Measurements from ENCODE around the gene MTFP1.
"Not testable (repeated sequence)": the region's sequence is repeated elsewhere in the genome, so short reads cannot be mapped to it uniquely, and the experiment has no call there.

MTFP1 gene

DNA sequence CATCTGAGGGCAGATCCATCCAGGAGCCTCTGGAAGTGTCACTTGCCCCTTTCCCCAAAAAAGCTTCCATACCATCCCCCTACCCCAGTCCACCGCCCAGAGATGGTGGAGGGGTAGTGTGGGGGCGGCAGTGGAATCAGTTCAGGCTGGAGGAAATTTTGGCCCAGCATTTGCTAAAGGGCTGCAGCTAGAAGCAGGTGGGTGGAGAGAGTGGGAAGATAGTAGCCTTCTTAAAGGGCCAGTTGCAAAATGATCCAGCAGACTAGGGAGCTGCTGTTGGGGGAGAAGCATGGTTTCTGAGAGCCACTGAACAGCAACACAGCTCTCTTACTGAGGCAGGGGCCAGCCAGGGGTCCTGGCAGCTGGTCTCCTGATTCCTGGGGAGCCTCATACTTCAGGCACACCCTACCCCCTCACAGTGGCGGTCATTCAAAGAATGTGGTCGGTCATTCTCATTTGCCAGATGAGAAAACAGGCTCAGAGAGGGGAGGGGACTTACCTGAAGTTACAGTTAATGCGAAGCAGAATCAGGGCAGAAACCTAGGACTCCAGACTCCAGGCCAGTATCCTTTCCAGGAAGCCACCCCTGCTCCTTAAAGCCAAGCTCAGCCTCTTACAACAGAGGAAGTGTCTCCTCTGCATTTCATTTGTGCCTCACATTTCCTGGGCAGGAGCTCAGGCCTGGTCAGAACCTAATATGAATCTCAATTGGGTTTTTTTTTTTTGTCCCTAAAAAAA is 23.4 kb upstream of the MTFP1 start:
- DNase-seq: no peak

DNA sequence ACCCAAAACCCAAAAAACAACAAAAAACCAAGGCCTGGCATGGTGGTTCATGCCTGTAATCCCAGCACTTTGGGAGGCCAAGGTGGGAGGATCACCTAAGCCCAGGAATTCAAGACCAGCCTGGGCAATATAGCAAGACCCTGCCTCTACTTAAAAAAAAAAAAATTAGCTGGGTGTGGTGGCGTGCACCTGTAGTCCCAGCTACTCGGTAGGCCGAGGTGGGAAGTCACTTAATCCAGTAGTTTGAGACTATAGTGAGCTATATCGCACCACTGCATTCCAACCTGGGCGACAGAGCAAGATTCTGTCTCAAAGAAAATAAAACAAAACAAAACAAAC is 22.8 kb upstream of the MTFP1 start:
- DNase-seq: not testable (repeated sequence)

DNA sequence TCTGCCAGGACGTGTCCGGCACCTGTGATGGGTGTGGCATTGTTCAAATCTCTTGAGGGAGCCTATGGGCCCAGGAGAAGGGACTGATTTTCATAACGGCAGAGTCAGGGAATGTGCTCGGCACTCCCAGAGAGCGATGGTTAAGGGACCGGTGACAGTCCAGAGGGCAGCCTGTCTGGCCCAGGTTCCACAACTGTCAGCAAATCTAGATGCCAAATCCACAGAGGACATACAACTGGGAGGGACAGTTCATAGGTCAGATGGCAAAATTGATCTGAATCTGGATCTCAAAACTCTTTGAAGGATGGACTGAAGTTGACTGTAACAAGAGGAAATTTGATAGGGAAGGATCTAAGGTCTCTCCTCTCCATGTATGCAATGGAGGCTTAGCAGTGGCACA is 21.3 kb upstream of the MTFP1 start:
- DNase-seq: no peak

DNA sequence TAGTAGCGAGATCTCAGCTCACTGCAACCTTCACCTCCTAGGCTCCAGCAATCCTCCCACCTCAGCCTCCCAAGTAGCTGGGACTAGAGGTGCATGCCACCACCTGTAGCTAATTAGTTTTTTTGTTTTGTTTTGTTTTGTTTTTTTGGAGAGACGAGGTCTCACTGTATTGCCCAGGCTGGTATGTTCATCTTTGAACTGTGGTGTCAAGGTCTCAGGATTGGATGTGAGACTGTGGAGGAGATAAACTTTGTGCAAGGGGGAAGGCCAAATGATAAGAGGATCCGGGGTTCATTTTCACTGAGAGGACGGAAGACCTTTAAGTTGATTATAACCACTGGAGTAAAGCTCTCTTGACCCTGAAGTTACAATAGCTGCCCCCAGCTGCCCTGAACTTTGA is 19.8 kb upstream of the MTFP1 start:
- DNase-seq: no peak

DNA sequence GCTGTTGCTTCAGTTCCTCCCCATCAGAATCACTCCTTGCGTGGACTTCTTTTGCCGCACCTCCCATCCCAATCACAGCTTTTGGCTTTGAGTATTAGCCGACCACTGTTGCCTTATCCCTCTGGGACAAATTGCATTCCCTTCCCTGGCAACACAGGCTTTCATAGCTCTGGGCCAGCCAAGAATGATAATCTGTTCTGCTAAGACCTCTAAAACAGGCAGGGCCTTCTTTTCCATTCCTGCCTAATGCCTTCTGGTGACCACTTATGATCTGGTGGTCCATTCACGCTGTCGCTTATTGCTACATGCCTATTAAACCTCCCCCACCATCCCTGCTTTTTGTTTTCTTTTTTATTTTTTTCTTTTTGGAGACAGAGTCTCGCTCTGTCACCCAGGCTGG is 19.2 kb upstream of the MTFP1 start:
- DNase-seq: no peak

DNA sequence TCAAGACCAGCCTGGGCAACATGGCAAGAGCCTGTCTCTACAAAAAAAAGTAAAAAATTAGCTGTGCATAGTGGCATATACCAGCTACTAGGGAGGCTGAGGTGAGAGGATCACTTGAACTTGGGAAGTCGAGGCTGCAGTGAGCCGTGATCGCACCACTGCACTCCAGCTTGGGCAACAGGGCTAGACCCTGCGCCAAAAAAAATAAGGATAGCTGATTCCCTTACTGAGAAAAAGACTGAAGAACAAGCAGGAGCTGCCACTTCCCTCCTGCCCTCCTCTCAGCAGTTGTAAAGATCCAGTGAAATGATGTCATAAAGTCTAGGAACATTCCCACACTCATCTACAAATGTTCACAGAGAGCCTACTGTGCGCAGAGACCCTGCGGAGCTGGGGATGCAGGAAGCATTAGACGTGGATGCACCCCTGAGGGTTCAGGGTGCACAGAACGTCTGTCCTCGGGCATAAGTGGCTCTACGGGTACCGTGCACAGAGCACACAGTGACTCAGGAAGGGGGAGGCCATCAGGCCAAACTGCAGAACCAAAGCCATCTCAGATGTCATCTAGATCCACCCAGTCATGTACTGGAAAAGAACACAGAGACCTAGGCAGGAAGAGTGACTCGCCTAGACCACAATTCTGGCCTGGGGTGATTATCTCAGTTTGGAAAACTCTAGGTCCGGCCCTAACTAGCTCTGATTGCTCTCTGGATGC is 17.0 kb upstream of the MTFP1 start:
- DNase-seq: no peak

DNA sequence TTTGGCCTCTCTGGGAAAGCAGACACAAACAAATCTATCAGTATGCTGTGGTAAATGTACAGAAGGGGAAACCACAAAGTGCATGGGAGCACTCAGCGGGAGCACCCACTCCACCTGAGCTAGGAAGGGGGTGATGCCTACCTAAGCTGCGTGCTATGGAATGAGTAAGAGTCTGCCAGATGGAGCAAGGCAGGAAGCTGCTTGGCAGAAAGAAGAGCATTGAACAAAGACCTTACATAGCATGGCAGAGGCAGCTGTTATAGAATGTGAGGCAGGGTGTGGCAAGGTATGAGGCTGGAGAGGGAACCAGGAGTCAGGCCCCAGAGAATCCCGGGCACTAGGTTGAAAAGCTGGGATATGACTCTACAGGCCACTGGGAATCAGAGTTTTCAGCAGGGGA is 13.8 kb upstream of the MTFP1 start:
- no peak for DNase-seq

DNA sequence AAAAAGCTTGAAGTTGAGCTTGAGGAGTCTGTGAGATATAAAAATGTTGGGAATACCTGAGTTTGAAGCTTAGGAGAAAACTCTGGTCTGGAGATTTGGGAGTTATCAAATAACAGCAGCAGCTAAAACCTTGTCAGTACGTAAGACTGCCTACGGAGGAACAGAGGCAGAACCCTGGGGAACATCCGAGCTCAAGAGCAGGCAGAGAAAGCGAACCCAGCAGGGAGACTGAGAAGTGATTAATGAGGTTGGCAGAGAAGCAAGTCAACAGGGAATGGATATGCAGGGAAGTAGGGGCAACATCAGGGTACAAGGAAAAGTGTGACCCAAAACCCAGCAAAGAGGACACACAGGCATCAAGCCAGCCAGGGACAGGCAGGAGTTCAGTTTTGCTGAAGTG is 12.6 kb upstream of the MTFP1 start:
- DNase-seq: no peak

DNA sequence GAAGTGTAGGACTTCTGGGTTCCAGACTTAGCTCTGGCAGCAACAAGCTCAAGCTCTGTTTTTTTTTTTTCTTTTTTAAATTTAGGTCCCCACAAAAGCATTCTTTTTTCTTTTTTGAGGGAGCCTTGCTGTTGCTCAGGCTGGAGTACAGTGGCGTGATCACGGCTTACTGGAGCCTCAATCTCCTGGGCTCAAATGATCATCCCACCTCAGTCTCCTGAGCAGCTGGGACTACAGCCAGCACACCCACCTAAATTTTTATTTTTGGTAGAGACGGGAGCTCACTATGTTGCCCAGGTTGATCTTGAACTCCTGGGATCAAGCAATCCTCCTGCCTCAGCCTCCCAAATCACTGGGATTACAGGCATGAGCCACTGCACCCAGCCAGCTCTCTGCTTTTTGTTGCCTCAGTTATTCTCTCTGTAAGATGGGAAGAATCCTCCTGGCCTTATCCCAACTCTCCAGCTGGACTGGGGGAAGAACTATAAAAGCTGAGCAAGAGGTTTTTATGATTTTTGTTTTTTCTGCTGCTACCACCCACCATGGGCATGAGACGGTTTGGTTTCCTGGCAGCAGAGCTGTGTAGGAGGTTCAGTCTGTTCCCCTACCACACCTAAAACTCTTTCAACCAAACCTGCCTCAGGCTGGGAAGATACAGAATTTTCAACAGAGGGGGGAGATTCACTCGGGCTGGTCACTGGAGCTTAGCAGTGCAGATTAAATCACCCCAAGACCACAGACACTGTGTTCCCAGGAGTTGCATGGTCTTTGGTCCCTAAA is 11.6 kb upstream of the MTFP1 start:
- no peak for DNase-seq

DNA sequence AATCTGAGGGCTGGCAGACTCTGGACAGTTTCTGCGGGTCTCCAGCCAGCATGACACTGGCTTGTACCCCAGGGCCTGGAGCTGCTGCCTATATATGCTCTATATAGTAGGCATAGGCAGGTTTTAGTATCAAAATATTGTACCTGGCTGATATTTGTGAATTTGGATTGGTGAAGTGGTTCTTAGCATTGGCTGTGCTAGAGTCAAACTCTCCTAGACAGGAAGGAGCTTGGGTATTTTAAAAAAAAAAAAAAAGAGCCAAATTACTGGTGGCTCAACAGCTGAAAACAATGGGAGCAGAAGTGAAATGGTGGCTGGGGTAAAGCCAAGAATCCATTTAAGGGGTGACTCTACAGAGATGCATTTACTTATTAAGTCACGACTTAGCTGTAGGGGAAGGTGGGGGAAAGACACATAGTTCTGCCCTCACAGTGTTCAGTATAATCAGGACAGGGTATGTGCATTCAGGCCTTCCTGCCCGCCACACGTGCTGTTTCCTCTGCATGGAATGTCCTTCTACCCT is 11.0 kb upstream of the MTFP1 start:
- DNase-seq: no peak

DNA sequence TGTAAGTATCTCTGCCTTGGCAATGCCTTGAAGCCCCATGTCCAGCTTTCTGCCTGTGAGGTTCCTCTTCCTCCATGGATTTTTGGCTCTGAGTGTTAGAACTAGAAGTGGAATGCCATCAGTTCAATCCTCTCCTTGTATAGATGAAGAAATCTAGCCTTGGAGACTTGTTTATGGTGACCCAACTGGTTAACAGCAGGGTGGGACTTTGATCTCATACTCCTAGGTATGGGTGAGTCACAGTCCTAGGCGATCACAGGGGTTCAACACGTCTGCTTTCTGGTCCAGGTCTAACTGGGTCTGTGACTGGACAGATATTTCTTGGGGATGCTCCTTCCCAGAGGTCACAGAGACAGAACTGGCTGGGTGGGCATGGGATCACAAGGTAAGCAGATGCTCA is 9.2 kb upstream of the MTFP1 start:
- no peak for DNase-seq

DNA sequence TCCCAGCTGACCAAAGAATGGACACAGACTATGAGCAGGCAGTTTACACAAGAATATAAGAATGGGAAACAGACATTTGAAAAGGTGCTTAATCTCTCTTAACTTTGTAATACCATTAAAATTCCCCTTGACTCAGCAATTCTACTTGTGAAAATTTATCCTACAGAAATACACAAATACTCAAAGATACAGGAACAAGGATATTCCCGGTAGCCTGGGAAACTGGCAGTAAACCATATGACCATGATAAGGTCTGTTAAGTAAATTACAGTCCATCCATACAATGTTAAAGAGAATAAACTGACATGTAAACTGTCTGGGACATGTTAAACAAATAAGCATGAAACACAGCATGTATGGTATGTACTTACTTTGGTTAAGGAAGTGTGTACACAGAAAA is 8.7 kb upstream of the MTFP1 start:
- no peak for DNase-seq

DNA sequence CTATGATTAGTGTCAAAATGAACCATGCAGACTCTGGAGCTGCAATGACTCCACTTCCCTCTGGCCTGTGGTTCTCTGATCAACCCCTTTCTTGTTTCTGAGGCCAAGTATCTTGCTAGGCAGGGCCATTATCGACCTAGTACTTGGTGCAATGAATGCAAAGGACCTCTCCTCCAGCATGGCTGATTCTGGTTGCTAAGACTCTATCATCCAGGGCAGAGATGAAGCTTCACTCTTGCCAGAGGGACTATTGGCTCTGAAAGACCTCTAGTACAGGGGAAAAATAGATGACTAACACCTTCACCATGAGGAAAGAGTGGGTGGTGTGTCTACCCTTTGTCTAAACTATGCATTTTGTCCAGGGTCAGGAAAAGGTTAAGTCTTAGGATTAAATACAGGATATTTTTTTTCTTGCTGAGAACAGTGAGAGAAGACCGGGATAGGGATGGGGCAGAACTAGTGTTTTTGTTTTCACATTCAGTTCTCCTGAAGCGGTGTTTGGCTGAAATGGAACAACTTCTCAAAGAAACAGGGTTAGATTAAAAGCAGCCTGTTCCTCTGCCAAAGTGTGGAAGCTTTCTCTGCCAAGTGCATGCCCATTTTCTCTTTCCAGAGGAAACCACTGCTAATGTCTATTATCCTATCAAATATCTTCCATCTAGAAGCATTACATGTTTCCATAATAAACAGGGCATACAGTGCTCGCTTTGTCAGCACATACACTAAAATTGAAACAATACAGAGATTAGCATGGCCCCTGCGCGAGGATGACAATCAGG is 5.0 kb upstream of the MTFP1 start:
- DNase-seq: no peak

DNA sequence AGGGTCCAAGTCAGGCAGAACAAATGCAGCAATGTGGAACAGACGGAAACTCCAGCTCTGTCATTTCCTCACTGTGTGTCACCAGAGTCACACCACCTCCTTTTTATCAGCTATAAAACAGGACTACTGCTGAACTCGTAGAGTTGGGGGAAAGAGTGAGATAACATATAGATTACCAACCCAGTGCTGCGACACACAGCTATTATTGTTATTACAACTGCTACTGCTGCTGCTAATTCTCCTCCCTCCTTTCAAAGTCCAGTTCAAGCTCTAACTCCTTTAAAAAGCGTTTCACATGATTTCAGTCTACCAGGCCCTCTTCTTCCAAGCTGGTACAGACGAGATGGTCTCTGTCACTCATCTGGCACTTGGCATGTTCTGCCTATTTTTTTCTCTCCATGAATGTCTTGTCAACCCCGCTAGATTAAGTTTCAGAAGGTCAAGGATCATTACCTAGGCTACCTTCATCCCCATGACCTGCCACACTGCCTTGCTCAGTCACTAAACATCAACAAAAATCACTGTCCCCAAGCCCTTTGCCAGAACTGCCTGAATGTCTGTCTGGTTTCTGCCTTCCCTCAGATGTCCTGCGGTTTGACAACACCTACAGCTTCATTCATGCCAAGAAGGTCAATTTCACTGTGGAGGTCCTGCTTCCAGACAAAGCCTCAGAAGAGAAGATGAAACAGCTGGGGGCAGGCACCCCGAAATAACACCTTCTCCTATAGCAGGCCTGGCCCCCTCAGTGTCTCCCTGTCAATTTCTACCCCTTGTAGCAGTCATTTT is 3.7 kb upstream of the MTFP1 start:
- no peak for DNase-seq

DNA sequence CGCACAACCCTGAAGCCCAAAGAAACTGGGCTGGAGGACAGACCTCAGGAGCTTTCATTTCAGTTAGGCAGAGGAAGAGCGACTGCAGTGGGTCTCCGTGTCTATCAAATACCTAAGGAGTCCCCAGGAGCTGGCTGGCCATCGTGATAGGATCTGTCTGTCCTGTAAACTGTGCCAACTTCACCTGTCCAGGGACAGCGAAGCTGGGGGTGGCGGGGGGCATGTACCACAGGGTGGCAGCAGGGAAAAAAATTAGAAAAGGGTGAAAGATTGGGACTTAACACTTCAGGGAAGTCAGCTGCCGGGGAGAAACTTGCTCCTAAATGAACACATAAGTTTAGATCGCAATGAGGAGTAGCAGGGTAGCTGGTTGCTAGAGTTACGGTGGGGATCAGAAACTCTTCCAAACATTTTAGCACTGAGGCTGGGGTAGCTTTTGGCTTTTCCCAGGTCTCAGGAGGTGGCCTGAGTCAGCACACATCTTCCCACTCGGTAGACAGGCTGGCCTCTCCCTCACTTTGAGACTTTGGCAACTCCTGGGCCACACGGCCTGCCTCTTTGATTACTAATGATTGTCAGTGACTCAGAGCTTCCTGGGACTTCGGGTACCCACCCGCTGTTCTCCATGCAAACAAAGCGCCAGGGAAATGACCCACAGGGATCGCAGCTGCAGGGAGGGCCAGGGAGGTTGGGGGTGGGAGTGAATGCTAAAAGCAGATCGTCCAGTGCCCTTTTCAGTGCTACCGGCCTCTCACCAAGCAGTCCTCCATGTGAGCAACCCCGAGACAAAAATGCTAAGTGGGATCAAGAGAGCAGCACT is 2.9 kb upstream of the MTFP1 start:
- no peak for DNase-seq

DNA sequence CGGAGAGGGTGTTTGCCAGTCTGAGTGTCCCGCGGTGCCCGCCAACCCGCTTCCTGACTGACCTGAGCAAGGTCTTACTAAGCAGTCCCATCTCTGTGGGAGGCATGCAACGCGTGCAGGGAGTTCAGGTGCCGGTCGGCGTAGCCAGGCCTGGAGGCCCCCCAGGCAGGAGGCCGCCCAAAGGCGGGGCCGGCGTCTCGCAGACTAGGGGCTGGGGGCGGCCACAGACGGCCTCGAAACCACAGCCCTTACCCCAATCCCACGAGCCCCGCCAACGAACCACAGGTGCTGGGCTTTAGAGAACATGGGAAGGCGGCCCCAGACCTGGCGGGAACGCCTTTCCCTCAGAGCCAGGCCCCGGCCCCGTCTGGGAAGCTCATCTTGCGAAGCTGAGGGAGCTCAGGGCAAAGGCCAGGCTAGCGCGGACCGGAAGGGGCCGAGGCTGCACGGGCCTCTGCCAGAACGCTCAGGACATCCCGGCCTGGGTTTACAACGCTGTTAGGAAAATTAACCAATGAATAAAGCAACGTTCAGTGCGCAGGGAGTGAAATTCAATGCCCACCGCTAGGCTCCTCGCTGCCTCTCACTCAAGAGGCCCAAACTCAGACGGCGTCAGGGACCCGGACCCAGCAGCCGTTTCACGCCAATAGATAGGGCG is 2.1 kb upstream of the MTFP1 start:
- DNase-seq: no peak

DNA sequence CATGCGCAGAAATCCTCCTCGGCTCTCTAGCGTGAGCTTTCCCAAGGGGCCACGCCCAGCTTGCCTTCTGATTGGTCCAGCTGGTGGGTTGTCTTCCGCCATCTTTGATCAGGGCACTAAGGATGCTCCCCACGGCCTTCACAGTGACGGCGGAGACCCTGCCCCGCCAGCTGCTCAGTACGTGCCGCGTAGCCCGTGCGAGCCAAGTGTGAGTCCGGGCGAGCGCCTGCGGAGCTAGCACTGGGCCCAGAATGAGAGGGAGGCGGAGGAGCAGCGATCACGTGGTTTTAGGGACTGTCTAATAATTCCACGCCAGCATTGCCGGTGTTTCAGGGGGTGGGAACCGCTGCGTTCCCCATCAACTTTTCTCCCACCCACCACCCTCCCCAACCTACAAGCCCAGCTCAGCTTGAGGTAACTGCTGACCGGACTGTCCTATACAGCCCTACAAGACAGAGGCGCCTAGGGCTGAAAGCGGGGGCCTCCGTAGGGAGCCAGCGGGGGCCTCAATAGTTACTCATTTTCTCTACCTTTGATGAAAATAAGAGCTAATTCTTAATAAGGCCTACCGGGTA is 1.5 kb upstream of the MTFP1 start:
- peak; percentile 94 for DNase-seq

DNA sequence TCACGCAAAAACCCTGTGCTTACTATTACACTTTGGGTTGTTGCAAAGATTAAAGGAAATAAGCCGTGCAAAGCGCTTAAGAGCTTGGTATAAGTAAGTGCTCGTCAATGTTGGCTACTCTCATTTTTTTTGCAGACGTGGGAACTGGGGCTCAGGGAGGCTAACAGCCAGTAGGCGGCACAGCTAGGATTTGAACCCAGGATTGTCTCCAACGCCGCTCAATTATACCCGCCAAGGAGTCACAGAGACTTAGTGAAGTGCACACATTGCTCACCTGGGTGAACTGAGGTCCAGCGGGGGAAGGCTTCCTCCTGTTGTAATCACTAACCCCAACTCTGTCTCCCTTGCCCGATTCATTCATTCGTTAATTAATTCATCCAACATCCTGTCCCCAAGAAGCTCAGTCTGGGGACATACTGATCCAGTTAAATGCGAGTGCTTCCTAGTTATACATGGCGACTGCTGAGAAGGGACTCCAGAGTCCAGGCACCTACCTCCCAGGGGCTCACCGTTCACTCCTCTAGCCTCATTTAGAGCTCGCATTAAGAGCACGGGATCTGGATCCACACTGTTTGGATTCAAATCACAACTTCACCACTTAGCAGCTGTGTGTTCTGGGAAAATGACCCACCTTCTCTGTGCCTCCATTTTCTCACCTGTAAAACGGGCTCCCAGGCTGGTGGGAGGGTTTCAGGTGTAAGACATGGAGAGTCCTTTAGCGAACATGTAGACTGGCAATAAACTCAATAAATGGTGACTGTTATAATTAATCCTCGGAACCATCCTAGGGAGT is 838 bp upstream of the MTFP1 start:
- no peak for DNase-seq

DNA sequence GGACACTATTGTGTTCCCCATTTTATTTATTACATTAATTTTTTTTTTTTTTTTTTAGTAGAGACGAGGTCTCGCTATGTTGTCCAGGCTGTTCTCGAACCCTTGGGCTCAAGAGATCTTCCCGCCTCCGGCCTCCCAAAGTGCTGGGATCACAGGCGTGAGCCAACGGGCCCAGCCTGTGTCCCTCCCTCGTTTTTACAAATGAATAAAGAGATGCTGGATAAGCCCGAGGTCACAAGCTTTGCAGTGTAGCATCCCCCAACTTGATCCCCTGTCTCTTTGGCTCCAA is 297 bp upstream of the MTFP1 start:
- DNase-seq: no peak

All from NCI-H2107 (cell line).